Astrocyte of the cerebellum (primary cell): ENCODE data around the gene ITPR2.

Experiments
- DNase-seq: peaks from one replicate; pipeline ENCODE4 v3.0.0-alpha.2; 2011; ENCODE audit warnings: low read depth
- H3K4me3 ChIP-seq: 2 replicates; pipeline ENCODE4 v1.5.1; 2011; ENCODE audit warnings: mild to moderate bottlenecking, low read depth, low read length, moderate library complexity
- CTCF ChIP-seq: IDR thresholded peaks from 2 replicates; pipeline ENCODE4 v1.5.1; 2012; ENCODE audit warnings: low read length, low read depth, moderate library complexity, mild to moderate bottlenecking; ENCODE audit errors: missing control alignments
- in situ Hi-C: cut with HindIII; loops from 2 replicates; pipeline ENCODE4 v1.10.0; 2017; ENCODE audit warnings: low sequenced_read_pairs

The ITPR2 gene

GRCh38 chr12:26335651-26336050, 497.3 kb downstream of the ITPR2 start:
- no peak for DNase-seq
- no peak for TF ChIP-seq CTCF
- in situ Hi-C loops = no loop called here
- no peak overlapping the region for H3K4me3 ChIP-seq

GRCh38 chr12:26334621-26335124, 498.3 kb downstream of the ITPR2 start:
- no peak for TF ChIP-seq CTCF
- no peak for DNase-seq

GRCh38 chr12:26331960-26332359, 501.0 kb downstream of the ITPR2 start:
- DNase-seq = no peak
- TF ChIP-seq CTCF = no peak
- no peak overlapping the region for H3K4me3 ChIP-seq
- in situ Hi-C loops = no loop called here

More at GRCh38 chr12:26334621-26335124, 498.3 kb downstream of the ITPR2 start:
- in situ Hi-C loops = no loop called here
- H3K4me3 ChIP-seq = no peak overlapping the region

GRCh38 chr12:26331136-26331535, 501.9 kb downstream of the ITPR2 start:
- in situ Hi-C loops = no loop called here
- DNase-seq = no peak
- H3K4me3 ChIP-seq = no peak overlapping the region
- TF ChIP-seq CTCF = no peak

- in situ Hi-C loops = no loop called here
- TF ChIP-seq CTCF = no peak
- DNase-seq = no peak
- H3K4me3 ChIP-seq = no peak overlapping the region
These were observed 504.9 kb downstream of the ITPR2 start for GRCh38 chr12:26327975-26328644.

GRCh38 chr12:26323673-26324072, 509.3 kb downstream of the ITPR2 start:
- TF ChIP-seq CTCF = no peak
- no peak overlapping the region for H3K4me3 ChIP-seq
- no peak for DNase-seq
- in situ Hi-C loops = no loop called here
